Measurements from ENCODE around the gene TRMT1.
"Not testable (repeated sequence)": the region's sequence is repeated elsewhere in the genome, so short reads cannot be mapped to it uniquely, and the experiment has no call there.

The TRMT1 gene

DNA sequence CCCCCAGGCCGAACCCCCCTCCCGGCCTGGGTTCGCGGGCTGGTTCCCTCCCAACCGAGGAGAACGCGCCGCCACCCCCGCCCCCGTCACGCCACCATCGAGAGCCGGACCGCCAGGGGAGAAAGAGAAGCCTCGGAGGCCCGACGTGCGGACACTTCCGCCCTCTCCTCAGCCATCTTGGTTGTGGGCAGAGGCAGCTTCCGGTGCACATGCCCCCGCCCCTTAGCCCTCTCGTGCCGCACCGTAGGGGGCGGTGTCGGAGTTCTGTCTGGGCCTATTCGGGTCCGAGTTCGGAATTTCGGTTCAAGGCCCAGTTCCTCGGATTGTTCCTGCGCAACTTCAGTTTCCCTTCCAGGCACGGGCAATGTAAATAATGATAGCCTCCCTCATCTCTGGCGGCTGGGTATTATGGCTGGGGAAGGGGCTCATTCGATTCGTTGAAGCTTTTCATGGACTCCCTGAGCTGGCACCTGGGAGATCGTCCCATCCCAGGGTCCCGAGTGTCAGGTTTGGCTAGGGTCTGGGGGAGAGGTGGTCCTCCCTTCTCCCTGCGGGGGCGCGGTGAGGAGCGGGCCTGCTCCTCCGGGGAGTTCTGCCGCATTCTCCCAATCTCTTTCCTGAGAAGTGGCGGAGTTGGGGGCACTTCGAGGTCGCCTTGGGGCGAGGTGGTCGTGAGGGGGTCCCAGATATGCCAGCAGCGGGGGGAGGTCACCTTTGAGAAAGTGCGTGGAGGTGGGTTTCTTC, 33.8 kb upstream of the TRMT1 start, which contains the start of the genes IER2 and STX10:
Gene IER2 (plus strand): TSS at position 225 of the 744 bp plus-strand sequence. CDS start 2,776 bp downstream, outside the sequence.
Gene STX10 (minus strand): TSS at position 189 of the 744 bp plus-strand sequence. CDS start 202 bp downstream, outside the sequence.
- DNase-seq (ENCODE audit: low read depth): peak; percentile 83

DNA sequence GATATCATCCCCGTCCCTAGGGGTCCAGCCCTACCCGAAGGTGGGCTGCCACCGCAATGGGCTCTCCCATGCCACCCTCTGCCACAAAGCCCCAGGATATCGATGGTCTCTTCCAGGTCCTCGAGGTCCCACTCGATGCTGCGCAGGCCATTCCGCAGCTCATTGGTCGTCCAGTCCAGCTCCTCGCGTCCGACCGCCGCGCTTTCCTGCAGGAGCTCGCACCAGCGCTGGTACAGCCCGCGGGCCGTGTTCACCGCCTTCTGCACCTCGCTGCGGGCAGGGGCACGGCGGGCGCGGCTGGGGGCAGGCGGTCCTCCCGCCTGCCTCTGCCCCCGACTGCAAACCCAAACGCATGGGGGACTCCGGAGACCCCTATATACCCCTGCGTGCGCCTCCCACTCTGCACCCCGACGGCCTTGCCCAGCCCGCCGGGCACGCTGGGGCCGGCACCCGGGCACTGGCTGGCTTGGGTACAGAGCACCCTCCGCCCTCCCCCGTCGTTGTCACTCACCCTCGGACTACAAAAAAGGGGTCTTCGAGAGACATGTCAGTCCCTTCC, 33.2 kb upstream of the TRMT1 start:
- DNase-seq (ENCODE audit: low read depth): no peak

DNA sequence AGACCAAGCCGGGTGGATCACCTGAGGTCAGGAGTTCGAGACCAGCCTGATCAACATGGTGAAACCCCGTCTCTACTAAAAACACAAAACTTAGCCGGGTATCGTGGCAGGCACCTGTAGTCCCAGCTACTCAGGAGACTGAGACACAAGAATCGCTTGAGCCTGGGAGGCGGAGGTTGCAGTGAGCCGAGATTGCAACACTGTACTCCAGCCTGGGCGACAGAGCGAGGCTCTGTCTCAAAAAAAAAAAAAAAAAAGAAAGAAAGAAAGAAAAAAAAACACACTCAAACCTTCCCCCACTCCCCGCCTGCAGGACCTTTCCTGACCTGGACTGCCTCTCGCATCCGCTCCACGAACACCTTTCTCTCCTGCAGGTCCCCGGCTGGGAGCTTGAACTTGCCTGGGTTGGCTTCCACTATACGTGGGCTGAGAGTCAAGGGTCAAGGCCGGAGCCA, 32.7 kb upstream of the TRMT1 start:
- DNase-seq (ENCODE audit: low read depth): not testable (repeated sequence)

DNA sequence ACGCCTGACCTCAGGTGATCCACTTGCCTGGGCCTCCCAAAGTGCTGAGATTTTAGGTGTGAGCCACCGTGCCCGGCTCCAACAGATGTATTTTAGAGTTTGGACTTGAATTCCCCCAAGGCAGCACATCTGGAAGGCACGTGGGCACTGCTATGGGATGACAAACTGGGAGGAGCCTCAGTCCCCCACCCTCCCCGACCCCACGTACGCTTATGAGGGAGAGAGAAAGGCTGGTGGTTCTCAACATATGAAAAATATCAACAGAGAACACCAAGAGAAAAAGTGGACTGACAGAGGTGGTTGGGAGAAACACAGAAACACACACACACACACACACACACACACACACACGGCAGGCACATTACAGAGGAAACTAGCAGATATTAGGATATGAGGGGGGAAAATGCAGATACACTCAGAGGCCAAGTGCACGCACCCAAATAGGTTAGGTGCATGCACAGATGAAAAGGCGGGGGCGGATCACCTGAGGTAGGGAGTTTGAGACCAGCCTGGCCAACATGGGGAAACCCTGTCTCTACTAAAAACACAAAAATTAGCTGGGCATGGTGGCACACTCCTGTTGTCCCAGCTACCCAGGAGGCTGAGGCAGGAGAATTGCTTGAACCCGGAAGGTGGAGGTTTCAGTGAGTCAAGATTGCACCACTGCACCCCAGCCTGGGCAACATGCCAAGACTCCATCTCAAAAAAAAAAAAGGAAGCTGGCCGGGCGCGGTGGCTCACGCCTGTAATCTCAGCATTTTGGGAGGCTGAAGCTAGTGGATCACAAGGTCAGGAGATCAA, 30.4 kb upstream of the TRMT1 start:
- DNase-seq (ENCODE audit: low read depth): no peak

DNA sequence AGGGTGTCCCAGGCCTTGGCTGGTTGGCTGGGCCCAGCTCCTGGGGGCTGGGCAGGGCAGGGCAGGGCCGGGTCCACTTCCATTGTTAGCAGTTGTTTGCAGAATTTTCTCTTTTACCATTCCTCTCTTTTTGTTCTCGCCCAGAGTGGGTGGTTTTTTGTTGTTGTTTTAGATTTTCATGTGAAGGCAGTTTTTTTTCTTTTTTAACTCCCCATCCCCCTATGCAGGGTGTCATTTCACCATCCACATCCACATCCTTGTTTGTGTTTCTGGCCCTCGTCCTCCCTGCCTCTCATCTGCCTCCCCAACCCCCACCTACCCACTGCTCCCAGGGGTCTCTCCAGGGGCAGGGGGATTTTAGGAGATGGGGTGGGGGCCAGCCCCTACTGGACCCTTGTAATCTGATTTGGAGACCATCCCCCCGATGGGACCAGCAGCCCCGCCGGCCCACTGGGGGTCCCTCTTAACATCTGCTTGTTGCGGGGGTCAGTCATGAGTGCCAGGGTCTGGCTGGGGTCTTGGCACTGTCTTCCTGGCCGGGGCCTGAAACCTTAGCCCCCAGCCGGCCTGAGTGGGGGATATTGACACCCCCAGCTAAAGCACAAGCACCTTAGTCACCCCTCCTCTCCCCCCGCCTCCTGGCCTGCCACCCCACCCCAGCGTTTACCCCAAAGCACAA, 23.2 kb upstream of the TRMT1 start:
- DNase-seq (ENCODE audit: low read depth): no peak

DNA sequence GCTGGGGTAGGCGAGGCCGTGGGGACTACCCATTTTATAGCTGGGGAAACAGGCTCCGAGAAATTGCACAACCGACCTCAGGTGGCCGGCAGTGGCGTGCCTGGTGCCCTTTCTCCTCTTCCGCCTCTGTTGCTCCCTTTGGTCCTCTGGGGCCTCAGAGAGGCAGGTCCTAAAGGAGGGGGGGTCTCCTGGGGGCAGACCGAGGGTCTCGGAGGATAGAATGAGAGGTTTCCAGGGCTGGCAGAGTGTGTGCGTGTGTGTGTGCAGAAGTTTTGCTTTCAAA, 22.3 kb upstream of the TRMT1 start:
- DNase-seq (ENCODE audit: low read depth): no peak

DNA sequence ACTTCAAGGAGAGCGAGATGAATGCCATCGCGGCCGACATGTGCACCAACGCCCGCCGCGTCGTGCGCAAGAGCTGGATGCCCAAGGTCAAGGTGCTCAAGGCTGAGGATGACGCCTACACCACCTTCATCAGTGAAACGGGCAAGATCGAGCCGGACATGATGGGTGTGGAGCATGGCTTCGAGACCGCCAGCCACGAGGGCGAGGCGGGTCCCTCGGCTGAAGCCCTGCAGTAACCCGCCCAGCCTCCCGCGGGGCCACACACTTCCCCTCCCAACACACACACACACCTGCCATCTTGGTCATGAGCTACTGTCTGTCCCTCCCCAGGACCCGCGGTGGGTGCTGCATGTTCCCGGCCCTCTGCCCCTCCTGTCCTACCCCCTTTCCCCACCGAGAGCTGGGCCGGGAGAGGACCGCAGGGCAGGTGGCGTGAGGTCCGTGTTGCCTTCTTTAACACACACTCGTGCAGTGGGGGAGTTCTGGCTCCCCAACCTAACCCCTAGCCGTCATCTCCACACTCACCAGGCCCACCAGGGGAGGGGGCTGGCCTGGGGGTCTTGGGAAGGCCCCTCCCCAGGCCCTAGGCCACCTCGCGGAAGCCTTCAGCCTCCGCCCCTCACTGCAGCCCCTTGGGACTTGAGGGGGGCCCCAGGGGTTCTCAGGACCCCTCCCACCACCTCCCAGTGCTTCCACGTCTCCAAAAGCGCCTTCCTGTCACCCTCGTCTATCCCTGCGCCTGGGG, 21.8 kb upstream of the TRMT1 start:
- no peak for DNase-seq (ENCODE audit: low read depth)

DNA sequence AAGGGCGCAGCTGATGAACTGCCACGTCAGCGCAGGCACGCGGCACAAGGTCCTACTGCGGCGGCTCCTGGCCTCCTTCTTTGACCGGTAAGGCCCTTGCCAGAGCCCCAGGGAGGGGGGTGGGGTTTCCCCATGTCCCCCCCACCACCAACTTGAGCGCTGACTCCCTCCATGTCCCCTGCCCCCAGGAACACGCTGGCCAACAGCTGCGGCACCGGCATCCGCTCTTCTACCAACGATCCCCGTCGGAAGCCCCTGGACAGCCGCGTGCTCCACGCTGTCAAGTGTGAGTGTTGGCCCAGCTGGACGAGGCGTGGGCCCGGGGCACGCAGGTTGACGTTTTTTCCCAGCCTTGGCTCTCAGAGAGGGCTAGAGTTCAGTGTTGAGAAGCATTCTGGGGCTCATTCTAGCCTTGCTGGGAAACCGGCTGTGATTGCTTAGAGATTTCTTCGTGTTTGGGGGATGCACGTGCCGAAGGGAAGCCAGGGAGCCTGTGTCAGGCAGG, 20.8 kb upstream of the TRMT1 start:
- DNase-seq (ENCODE audit: low read depth): no peak

DNA sequence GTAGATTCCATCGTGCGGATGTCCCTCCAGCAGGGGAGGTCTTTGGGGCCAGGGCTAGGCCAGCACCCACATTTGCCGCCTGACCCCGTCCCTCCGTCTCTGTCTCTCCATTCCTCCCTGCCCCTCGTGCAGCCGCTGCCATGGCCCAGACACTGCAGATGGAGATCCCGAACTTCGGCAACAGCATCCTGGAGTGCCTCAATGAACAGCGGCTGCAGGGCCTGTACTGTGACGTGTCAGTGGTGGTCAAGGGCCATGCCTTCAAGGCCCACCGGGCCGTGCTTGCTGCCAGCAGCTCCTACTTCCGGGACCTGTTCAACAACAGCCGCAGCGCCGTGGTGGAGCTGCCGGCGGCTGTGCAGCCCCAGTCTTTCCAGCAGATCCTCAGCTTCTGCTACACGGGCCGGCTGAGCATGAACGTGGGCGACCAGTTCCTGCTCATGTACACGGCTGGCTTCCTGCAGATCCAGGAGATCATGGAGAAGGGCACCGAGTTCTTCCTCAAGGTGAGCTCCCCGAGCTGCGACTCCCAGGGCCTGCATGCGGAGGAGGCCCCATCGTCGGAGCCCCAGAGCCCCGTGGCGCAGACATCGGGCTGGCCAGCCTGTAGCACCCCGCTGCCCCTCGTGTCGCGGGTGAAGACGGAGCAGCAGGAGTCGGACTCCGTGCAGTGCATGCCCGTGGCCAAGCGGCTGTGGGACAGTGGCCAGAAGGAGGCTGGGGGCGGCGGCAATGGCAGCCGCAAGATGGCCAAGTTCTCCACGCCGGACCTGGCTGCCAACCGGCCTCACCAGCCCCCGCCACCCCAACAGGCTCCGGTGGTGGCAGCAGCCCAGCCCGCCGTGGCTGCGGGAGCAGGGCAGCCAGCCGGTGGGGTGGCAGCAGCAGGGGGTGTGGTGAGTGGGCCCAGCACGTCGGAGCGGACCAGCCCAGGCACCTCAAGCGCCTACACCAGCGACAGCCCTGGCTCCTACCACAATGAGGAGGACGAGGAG, 18.8 kb upstream of the TRMT1 start:
- no peak for DNase-seq (ENCODE audit: low read depth)

DNA sequence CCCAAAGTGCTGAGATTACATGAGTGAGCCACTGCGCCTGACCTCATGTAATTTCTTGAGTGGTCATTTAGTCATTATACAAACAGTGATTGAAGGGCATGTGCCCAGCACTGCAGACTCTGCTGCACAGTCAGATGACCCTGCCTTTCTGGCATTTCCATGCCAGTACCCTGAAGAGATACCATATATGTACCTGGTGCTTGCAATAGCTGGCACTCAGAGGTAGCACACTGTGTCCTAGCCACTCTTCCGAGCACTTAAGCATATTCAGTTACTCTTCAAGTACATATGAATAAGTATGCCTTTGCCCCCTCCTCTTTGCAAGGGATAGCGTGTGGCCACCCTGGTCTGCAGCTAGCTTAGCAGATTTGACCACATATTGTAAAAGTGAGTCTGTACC, 18.1 kb upstream of the TRMT1 start:
- DNase-seq (ENCODE audit: low read depth): no peak

DNA sequence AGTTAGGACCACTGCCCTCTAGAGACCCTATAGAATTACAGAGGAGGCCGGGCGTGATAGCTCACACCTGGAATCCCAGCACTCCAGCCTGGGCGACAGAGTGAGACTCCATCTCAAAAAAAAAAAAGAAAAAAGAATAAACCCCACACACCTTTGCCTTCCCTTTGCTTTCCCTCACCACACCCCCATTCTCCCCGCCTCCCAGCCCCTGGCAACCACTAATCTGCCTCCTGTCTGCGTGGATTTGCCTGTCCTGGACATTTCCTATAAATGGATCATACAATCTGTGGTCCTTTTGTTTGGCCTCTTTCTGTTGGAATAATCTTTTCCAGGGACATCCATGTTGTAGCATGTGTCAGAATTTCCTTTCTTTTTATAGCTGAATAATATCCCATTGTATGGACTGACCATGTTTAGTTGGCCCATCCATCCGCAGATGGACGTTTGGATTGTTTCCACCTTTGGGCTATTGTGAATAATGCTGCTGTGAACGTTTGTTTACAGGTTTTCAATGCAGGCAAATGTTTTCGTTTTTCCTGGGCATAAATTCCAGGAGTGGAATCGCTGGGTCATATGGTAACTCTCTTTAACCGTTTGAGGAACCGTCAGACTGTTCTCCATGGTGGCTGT, 16.8 kb upstream of the TRMT1 start:
- DNase-seq (ENCODE audit: low read depth): no peak

DNA sequence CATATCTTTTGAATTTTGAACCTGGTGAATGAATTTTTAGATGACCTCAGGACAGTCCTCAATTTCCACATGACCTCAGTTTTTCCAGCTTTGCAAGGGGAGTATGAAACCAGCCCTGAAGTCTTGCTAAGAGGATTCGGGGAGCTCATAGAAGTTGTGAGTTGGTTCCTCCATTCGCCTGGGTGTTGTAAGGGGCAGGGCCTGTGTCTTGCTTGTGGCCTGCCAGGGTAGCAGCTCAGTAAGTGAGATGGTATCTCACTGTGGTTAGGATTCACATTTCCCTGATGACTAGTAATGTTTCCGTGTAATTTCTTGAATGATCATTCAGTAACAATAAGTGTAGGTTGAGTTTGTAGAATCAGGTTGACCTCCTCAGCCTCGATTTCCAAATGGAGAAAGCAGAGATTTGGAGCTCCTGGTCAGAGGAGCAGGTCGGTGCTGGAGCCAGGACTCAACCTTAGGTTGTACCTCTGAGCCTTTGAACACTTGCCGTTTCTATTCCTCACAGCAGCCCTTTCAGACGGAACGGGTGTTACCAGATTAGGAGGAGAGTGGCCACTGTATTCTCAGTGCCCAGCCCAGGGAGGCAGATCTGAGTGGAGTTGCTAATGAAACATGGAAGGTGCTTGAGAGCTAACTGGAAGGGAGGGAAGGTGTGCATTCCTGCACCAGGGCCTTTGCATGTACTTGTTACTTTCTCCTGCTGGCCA, 16.1 kb upstream of the TRMT1 start:
- no peak for DNase-seq (ENCODE audit: low read depth)

DNA sequence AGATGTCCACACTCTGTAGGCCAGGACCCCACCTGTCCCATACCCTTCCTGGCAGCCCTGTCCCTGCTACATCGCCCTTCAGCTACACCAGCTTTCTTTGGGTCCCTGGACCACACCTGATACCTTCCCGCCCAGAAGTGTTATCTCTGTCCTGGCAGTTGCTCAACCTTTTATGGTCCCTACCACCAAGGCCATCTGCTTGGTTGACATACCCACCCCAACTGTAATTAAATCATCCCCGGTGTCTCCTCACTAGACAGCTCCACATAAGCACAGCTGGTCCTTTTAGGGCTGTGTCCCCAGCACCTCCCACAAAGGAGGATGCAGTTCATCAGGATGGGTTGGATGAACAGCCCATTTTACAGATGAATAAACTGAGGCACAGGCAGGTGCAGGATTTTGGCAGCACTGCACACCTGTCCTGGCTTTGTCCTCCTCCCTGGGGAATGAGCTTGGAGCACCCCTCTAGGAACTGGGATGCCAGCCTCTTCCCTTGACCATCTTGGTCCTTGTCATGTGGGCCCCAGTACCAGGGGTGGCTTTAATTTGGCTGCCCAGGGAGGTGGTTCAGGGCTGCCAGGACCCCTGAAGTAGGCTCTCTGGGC, 14.4 kb upstream of the TRMT1 start:
- no peak for DNase-seq (ENCODE audit: low read depth)

DNA sequence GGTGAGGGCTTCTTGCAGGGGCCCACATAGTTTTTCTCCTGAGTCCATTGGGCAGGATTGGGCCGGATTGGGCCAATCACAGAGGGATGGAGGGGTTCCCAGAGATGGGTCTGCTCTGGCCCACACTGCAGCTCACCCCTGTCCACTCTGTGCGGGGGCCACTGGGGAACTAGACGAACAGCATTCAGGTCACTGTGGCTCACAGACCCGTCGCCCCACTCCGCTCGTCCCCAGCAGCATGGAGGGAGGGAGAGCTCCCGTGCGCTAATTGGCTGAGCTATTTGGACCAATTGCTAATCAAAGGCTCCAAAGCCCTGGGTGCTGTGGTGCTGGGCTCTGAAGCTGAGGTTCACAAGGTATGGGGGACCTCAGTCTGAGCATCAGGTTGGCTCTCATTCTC, 12.8 kb upstream of the TRMT1 start:
- DNase-seq (ENCODE audit: low read depth): no peak

DNA sequence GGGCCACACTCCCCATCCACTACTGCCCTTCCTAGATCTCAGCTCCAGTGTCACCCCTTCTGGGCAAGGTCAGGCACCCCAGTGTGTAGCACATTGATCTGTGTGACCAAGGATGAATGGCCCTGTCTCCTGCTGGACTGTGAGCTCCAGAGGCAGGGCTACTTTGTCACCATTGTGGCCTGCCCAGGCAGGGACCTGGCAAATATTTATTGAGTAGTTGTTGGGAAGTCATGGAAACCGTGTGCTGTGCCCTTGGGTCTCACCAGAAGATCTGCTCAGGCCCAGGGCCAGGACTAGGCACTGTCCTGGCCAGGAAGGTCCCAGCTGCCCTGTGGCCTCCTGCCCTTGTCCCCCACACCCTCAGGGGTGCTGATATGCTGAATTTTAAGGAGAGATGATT, 12.0 kb upstream of the TRMT1 start:
- DNase-seq (ENCODE audit: low read depth): no peak

DNA sequence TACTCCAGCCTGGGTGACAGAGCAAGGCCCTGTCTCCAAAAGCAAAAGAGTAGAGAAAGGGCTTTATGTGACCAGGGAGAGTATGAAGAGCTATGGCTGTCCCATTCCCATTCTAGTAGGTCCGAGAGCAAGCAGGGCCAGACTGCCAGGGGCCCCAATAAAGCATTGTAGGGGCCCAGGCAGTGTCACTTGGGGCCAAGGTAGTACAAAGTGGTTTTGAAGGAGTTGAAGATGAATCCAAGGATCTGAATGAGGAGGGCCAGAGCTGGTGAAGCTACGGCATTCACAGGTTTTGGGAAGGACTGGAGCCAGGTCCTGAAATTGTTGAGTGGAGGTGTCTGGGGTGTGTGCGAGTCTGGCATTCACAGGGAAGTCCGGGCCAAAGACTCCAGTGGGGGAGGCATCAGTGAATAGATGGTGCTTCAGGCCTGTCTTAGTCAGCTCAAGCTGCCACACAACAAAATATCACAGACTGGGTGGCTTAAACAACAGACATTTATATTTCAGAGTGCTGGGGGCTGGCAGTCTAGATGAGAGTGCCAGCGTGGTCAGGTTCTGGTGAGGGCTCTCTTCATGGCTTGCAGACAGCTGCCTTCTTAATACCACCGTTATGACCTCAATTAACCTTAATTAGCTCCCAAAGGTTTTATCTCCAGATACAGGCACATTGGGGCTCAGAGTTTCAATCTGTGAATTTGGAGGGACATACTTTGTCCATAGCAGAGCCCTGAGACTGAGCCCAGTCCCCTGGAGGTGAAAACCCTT, 11.5 kb upstream of the TRMT1 start:
- no peak for DNase-seq (ENCODE audit: low read depth)

DNA sequence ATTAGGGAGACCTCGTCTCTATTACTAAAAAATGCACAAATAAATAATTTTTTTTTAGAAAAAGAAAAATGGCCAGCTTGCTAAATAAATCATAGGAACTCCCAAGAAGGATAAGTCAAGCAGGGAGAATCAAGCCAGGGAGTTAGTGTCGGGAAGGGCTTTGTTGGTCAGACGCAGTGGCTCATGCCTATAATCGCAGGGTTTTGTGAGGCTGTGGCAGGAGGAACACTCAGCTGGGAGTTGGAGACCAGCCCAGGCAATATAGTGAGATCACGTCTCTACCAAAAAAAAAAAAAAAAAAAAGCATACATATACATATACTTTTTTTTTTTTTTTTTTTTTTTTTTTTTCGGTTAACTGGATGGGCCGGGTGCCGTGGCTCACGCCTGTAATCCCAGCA, 10.5 kb upstream of the TRMT1 start:
- no peak for DNase-seq (ENCODE audit: low read depth)
